Measurements from ENCODE around the gene SHH.

Gene SHH

DNA sequence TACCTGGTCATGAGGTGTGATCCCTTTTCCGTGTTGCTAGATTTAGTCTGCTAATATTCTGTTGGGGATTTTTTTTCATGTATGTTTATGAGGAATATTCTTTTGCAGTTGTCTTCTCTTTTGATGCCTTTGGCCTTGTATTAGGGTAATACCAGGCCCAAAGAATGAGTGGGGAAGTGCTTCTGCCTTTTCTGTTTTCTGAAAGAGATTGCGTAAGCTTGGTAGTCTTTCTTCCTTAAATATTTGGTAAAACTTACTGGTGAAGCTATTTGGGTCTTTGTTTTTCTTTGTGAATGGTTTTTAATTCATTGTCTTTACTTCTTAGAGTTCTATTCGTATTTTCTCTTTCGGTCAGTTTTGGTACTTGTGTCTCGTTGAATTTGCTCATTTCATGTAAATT lies 51.1 kb downstream of the SHH start:
- no peak overlapping the region for H3K27ac ChIP-seq
- TF ChIP-seq, protein P1, sequence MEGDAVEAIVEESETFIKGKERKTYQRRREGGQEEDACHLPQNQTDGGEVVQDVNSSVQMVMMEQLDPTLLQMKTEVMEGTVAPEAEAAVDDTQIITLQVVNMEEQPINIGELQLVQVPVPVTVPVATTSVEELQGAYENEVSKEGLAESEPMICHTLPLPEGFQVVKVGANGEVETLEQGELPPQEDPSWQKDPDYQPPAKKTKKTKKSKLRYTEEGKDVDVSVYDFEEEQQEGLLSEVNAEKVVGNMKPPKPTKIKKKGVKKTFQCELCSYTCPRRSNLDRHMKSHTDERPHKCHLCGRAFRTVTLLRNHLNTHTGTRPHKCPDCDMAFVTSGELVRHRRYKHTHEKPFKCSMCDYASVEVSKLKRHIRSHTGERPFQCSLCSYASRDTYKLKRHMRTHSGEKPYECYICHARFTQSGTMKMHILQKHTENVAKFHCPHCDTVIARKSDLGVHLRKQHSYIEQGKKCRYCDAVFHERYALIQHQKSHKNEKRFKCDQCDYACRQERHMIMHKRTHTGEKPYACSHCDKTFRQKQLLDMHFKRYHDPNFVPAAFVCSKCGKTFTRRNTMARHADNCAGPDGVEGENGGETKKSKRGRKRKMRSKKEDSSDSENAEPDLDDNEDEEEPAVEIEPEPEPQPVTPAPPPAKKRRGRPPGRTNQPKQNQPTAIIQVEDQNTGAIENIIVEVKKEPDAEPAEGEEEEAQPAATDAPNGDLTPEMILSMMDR (IDR thresholded peaks at IDR 0.05) = no peak

DNA sequence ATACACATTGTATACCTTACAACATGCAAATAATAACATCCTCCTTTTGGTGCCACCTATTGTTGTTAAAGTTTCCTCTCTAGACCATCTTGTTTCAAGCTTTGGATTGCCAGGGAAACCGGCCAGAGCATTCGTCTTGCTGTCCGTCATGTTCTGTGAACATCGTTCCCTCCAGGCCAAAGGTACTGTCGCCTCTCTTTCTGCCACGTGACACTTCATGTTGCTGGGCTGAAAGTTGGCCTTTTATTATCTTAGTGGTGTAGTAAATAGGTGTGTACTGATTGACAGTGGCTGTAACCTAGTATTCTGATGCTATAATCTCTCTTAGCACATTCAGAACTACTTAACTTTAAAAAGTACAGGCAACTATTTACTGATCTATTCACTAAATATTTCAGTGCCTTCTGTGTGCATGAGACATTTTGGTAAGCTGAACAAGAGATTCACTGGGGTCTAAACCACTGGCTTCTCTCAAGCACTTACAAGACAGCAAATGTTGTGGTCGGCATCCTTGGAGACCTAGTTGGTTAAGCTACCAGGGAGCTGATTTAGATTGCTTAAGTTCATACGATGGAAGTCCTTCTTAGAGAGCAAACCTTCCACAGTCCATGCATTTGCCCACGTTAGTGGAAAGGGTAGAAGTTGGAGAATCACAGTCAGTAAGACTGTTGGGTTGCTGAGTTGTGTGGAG lies 52.4 kb downstream of the SHH start:
- no peak for TF ChIP-seq ZFX (IDR thresholded peaks at IDR 0.05; ENCODE audit: borderline replicate concordance)
- TF ChIP-seq, protein P1 (IDR thresholded peaks at IDR 0.05) = no peak
- no peak overlapping the region for H3K27ac ChIP-seq

DNA sequence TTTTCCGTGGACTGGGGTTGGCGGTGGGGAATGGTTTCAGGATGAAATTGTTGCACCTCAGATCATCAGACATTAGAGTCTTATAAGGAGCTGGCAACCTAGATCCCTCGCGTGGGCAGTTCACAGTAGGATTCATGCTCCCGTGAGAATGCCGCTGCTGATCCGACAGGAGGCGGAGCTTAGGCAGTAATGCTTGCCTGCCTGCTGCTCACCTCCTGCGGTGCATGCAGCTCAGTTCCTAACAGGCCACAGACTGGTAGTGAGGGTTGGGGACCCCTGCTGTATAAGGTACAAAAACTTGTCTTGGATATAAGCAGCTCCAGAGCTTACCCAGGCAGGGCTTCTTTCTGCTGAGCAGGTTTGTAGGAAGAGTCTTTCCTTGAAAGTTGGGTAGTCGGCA lies 53.9 kb downstream of the SHH start:
- TF ChIP-seq, protein P1 (IDR thresholded peaks at IDR 0.05) = no peak
- TF ChIP-seq ZFX (IDR thresholded peaks at IDR 0.05; ENCODE audit: borderline replicate concordance) = no peak
- no peak overlapping the region for H3K27ac ChIP-seq

DNA sequence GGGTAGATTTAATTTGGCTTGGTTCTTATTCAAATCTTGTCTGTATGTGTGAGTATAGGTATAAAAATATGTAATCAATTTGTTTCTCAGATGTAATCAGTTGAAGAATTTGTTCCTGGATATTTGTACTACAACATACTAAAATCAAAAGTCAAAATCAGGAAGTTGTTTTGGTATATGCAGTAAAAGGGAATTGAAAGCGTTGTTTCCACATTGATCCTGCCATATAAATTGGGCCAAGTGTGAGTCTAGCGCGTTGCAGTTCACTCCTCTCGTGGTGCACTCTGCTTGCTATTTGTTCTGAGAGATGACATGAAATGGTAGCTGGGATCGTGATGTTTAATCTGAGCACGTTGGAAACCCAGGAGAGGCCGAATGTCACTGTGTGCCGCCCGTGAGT lies 55.9 kb downstream of the SHH start:
- TF ChIP-seq ZFX (IDR thresholded peaks at IDR 0.05; ENCODE audit: borderline replicate concordance) = no peak
- TF ChIP-seq, protein P1 (IDR thresholded peaks at IDR 0.05) = no peak
- no peak overlapping the region for H3K27ac ChIP-seq

DNA sequence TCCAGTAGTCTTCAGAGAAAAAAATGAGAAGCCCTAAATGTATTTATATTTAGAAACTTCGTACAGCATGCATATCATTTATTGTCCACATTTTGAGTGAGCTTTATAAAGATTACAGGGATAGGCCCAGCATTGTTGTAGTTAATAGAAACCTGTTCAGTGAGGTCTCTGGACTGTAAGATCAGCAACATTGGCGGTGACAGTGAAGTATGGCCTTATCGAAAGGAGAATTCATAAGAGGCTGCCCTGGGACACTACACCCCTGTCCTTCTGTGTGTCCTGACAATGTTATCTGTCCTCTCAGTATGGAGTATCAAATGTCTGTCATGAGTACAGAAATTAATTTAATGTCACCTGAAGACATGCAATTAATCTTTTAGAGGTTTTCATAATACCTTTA lies 57.2 kb downstream of the SHH start:
- no peak for TF ChIP-seq ZFX (IDR thresholded peaks at IDR 0.05; ENCODE audit: borderline replicate concordance)
- TF ChIP-seq, protein P1 (IDR thresholded peaks at IDR 0.05) = no peak
- H3K27ac ChIP-seq = no peak overlapping the region

DNA sequence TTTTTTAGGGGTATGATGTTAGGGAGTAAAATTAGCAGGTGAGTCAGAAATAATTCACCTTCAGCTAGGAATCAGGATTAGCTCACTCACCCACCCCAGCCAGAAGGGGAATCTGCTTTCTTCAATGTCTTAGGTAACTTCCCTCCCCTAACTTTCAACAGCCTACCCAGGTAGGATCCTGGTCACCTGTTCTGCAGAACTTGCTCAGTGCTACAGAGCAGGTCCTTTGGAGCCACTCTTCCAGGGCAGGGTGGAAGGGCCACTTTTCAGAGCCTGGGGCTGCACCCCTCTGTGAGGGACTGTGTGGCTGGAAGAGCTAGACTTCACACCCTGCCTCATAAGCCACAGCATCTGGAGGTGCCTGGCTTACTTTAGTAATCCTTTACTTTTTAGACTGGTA lies 58.1 kb downstream of the SHH start:
- H3K27ac ChIP-seq = no peak overlapping the region
- no peak for TF ChIP-seq ZFX (IDR thresholded peaks at IDR 0.05; ENCODE audit: borderline replicate concordance)
- TF ChIP-seq, protein P1 (IDR thresholded peaks at IDR 0.05) = no peak

DNA sequence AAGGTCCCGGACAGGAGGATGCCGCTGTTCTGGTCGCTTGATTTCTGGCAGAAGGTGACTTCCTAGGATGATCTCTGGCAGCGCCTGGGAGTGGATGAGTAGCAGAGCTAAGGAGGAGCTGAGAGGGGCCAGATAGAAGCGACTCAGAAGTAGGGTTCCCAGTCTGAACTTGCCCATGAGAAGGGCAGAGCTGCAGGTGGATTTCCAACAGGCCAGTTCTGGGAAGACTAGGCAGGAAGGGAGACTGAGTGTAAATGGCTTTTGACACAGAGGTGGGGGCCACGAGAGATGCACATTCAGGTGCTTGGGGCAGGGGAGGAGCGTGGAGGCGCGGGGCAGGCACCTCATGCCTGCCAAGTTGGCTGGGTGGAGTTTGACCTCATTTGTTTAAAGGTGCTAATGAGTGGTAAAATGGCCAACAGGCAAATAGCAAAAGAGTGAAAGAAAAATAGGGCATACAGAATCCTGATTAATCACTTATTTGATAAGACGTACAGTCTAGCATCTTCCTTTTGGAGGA lies 58.8 kb downstream of the SHH start:
- no peak overlapping the region for H3K27ac ChIP-seq
- TF ChIP-seq, protein P1 (IDR thresholded peaks at IDR 0.05) = no peak
- TF ChIP-seq ZFX (IDR thresholded peaks at IDR 0.05; ENCODE audit: borderline replicate concordance) = no peak
